Adrenal gland (tissue), 5 donors: Measurements from ENCODE around the gene PITPNB.

Experiments
- POLR2A ChIP-seq, 2 donors: fragments of 450-650 bp; IDR thresholded peaks; one replicate each; pipeline ENCODE4 v1.6.1; 2017; ENCODE audit warnings: antibody characterized with exemption in 2 of 2, mild to moderate bottlenecking in 2 of 2, moderate library complexity in 1 of 2
- TF ChIP-seq, protein P1 (sequence below), 6 experiments: fragments of 450-650 bp in 4 of 6; fragments of 200-600 bp in 2 of 6; sonication (generic) in 1 of 6; IDR thresholded peaks; 1 replicate in 5 of 6; 2 replicates in 1 of 6; pipeline versions ENCODE4 v1.5.1 to v1.8.0; 2016 to 2021; ENCODE audit warnings: antibody characterized with exemption in 6 of 6, mild to moderate bottlenecking in 2 of 6, moderate library complexity in 1 of 6
- donor health status: DM: no; HTN: no; CAD: no.

DNA sequence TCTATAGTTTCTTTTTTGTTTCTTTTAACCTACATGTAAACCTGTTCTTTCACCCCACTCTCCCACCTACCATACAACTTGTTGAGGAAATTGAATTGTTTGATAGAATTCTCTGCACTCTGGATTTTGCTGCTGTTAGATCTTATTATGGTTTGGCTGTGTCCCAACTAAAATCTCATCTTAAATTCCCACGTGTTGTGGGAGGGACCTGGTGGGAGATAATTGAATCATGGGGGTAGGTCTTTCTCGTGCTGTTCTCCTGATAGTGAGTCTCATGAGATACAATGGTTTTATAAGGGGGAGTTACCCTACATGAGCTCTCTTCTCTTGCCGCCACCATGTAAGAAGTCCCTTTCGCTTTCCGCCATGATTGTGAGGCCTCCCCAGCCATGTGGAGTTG lies 15.0 kb upstream of the PITPNB start:
- TF ChIP-seq, protein P1, sequence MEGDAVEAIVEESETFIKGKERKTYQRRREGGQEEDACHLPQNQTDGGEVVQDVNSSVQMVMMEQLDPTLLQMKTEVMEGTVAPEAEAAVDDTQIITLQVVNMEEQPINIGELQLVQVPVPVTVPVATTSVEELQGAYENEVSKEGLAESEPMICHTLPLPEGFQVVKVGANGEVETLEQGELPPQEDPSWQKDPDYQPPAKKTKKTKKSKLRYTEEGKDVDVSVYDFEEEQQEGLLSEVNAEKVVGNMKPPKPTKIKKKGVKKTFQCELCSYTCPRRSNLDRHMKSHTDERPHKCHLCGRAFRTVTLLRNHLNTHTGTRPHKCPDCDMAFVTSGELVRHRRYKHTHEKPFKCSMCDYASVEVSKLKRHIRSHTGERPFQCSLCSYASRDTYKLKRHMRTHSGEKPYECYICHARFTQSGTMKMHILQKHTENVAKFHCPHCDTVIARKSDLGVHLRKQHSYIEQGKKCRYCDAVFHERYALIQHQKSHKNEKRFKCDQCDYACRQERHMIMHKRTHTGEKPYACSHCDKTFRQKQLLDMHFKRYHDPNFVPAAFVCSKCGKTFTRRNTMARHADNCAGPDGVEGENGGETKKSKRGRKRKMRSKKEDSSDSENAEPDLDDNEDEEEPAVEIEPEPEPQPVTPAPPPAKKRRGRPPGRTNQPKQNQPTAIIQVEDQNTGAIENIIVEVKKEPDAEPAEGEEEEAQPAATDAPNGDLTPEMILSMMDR (IDR thresholded peaks at IDR 0.05): no peak
- TF ChIP-seq POLR2A (IDR thresholded peaks at IDR 0.05): no peak
